ENCODE measurements around the gene ARL6IP4.
"Not testable (repeated sequence)": the region's sequence is repeated elsewhere in the genome, so short reads cannot be mapped to it uniquely, and the experiment has no call there.

GRCh38 chr12:122941351-122941750 is 39.1 kb upstream of the ARL6IP4 start:
- TF ChIP-seq CTCF (IDR thresholded peaks at IDR 0.05; ENCODE audit: insufficient read depth, low read length); POLR2AphosphoS5 (IDR thresholded peaks at IDR 0.05; ENCODE audit: low read depth); REST (IDR thresholded peaks at IDR 0.05; ENCODE audit: insufficient replicate concordance, low read depth); GABPA (IDR thresholded peaks at IDR 0.05; ENCODE audit: low read depth); SPI1 (IDR thresholded peaks at IDR 0.05; ENCODE audit: borderline replicate concordance, low read depth): not testable (repeated sequence)
